CD8-positive, alpha-beta memory T cell (primary cell): ENCODE data around the gene EPHA2. TPM values are rescaled to one million over a fixed set of nuclear protein-coding genes. Genes with fewer than 3 reads are reported as not detected.

Experiments
- CTCF ChIA-PET: fragments of 350-600 bp; sonication (Branson Sonifier 250); formaldehyde crosslinking; loops from one replicate; lab custom pipeline; 2021; ENCODE audit warnings: antibody characterized with exemption; lab: Charles Lee
- POLR2A ChIA-PET: fragments of 350-600 bp; sonication (Branson Sonifier 250); formaldehyde crosslinking; loops from one replicate; lab custom pipeline; 2021; ENCODE audit warnings: antibody characterized with exemption; lab: Charles Lee
- DNase-seq, 5 donors: peaks; one replicate each; pipeline versions ENCODE4 v3.0.0 to v3.0.0-alpha.2; 2020 to 2022; ENCODE audit warnings: mixed read lengths in 1 of 5
- H3K27ac ChIP-seq: one replicate; pipeline ENCODE4 v1.7.0; 2013; ENCODE audit warnings: low read depth, mild to moderate bottlenecking, low read length, moderate library complexity
- H3K27me3 ChIP-seq: 2 replicates; pipeline ENCODE4 v1.7.0; 2013; ENCODE audit warnings: low read length, mild to moderate bottlenecking; ENCODE audit not compliant: insufficient read depth, poor library complexity, severe bottlenecking
- H3K36me3 ChIP-seq: 2 replicates; pipeline ENCODE4 v1.7.0; 2013; ENCODE audit warnings: mild to moderate bottlenecking, low read length, moderate library complexity; ENCODE audit not compliant: insufficient read depth
- H3K4me1 ChIP-seq: 2 replicates; pipeline ENCODE4 v1.7.0; 2013; ENCODE audit warnings: mild to moderate bottlenecking, low read length, moderate library complexity; ENCODE audit not compliant: insufficient read depth
- H3K4me3 ChIP-seq: 2 replicates; pipeline ENCODE4 v1.7.0; 2013; ENCODE audit warnings: mild to moderate bottlenecking, low read length
- H3K9me3 ChIP-seq: 2 replicates; pipeline ENCODE4 v1.7.0; 2013; ENCODE audit warnings: mild to moderate bottlenecking, low read length
- H3K27ac Mint-ChIP-seq, 8 donors: one replicate each; pipeline ENCODE4 v1.8.0; 2020 to 2021; ENCODE audit warnings: mixed read lengths in 8 of 8, mild to moderate bottlenecking in 6 of 8, inconsistent platforms in 3 of 8, moderate library complexity in 3 of 8
- H3K27me3 Mint-ChIP-seq, 2 donors: one replicate each; pipeline ENCODE4 v1.8.0; 2020 to 2021; ENCODE audit warnings: mixed read lengths in 2 of 2, mild to moderate bottlenecking in 1 of 2, moderate library complexity in 1 of 2
- H3K36me3 Mint-ChIP-seq, 3 donors: one replicate each; pipeline ENCODE4 v1.8.0; 2020 to 2021; ENCODE audit warnings: mixed read lengths in 3 of 3, inconsistent platforms in 1 of 3, mild to moderate bottlenecking in 1 of 3
- H3K4me1 Mint-ChIP-seq, 3 donors: one replicate each; pipeline ENCODE4 v1.8.0; 2020 to 2021; ENCODE audit warnings: mixed read lengths in 3 of 3, inconsistent platforms in 1 of 3, mild to moderate bottlenecking in 1 of 3
- H3K4me3 Mint-ChIP-seq, 7 donors: one replicate each; pipeline ENCODE4 v1.8.0; 2020 to 2021; ENCODE audit warnings: mixed read lengths in 7 of 7, mild to moderate bottlenecking in 6 of 7, moderate library complexity in 4 of 7, inconsistent platforms in 2 of 7
- H3K9me3 Mint-ChIP-seq, 5 donors: one replicate each; pipeline ENCODE4 v1.8.0; 2020 to 2022; ENCODE audit warnings: mixed read lengths in 5 of 5, mild to moderate bottlenecking in 3 of 5, moderate library complexity in 2 of 5, inconsistent platforms in 1 of 5
- polyA plus RNA-seq: library from polyadenylated mRNA; unstranded; fragments of 300-500 nt; fragmentation: Illumina TruSeq; gene quantifications from one replicate; pipeline ENCODE4 v1.2.3, GENCODE V29; 2021
- total RNA-seq, 2 experiments: library from RNA; stranded (reverse); gene quantifications; one replicate each; pipeline ENCODE4 v1.2.3, GENCODE V29; 2021

Gene EPHA2
- total and polyA plus RNA-seq, 3 experiments from 2014 or later = not detected

DNA sequence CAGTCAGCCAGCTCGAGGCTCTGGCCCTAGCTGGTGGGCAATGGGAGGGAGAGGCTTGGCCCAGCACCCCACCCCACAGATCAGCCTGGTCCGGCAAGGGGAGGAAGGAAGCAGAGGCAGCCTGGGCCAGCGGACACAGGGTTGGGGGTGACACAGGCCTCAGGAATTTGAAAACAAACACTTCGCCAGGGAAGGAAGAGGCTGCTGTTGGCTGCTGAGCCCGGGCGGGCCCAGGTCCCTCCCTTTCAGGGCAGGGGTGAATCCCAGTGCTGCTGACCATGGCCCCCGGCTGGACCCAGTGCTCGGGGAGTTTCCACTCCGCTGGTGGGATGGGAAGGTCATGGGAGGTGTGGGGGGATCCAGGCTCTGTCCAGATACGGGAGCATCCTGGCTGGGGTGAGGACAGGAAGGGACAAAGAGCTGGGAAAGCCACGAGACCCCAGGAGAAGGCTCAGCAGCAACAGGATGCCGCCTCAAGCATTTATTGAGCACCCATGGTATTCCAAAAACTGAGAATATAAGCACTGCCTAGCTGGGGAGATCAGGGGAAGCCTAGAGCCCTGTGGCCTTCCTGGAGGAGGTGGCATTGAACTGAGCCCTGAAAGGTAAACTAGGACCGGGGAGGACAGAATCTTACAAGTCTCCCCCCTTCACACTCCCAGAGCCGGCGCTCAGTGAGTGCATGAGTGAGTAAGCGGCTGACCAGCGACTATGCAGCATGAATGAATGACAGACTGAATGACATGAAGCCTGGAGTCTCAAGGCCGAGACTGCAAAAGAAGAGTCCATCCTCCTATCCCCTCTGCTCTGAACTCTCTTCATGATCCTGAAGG, 26.2 kb upstream of the EPHA2 start:
- H3K27me3 ChIP-seq = no peaks in the 10 kb centered on the region
- H3K4me3 Mint-ChIP-seq = no peak overlapping the region
- H3K9me3 Mint-ChIP-seq = no peaks in the 10 kb centered on the region
- no peaks in the 10 kb centered on the region for H3K36me3 Mint-ChIP-seq
- no peaks in the 10 kb centered on the region for H3K36me3 ChIP-seq
- H3K4me1 Mint-ChIP-seq = no peaks in the 10 kb centered on the region
- peaks cover 0 to 3% of the 10 kb centered on the region in 2 donors for H3K27me3 Mint-ChIP-seq
- no peak for DNase-seq
- H3K4me3 ChIP-seq = no peak overlapping the region
- no peak overlapping the region for H3K27ac ChIP-seq
- no peaks in the 10 kb centered on the region for H3K9me3 ChIP-seq
- ChIA-PET CTCF (interaction anchor here (0.9 to 1.7 kb wide), 3 partner anchors 100 to 103 kb away, joined by 3 to 8 read pairs (median 5); no protein-coding TSS in a partner anchor), POLR2A (no interaction called here)
- no peaks in the 10 kb centered on the region for H3K4me1 ChIP-seq
- peak overlapping the region in 1 of 8 donors; percentile 17 for H3K27ac Mint-ChIP-seq

DNA sequence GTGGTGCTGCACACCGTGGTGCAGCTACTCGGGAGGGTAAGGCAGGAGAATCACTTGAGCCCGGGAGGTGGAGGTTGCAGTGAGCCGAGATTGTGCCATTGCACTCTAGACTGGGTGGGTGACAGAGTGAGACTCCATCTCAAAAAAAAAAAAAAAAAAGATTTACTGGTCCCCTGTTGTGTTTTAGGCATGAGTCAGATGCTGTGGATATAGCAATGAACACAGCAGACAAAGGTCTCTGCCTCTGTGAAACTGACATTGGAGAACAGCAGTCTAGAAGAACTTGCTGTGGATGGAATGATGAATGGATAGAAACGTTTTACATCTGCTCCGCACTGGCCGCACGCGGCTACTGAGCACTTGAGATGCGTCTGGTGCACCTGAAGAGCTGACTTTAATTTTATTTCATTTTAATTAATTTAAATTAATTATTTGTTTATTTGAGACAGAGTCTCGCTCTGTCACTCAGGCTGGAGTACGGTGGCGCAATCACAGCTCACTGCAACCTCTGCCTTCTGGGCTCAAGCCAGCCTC, 24.5 kb upstream of the EPHA2 start:
- H3K4me1 ChIP-seq = no peaks in the 10 kb centered on the region
- CTCF ChIA-PET = interaction anchor here (1.7 kb wide), 1 partner anchor 101 kb away, joined by 8 read pairs; no protein-coding TSS in a partner anchor
- H3K27ac ChIP-seq = no peak overlapping the region
- H3K9me3 Mint-ChIP-seq = no peaks in the 10 kb centered on the region
- POLR2A ChIA-PET = no interaction called here
- H3K36me3 ChIP-seq = no peaks in the 10 kb centered on the region
- peaks cover 0 to 3% of the 10 kb centered on the region in 2 donors for H3K27me3 Mint-ChIP-seq
- H3K4me1 Mint-ChIP-seq = no peaks in the 10 kb centered on the region
- H3K27ac Mint-ChIP-seq = no peak overlapping the region
- no peak for DNase-seq
- H3K27me3 ChIP-seq = no peaks in the 10 kb centered on the region
- no peak overlapping the region for H3K4me3 ChIP-seq
- H3K4me3 Mint-ChIP-seq = no peak overlapping the region
- H3K36me3 Mint-ChIP-seq = no peaks in the 10 kb centered on the region
- H3K9me3 ChIP-seq = no peaks in the 10 kb centered on the region

DNA sequence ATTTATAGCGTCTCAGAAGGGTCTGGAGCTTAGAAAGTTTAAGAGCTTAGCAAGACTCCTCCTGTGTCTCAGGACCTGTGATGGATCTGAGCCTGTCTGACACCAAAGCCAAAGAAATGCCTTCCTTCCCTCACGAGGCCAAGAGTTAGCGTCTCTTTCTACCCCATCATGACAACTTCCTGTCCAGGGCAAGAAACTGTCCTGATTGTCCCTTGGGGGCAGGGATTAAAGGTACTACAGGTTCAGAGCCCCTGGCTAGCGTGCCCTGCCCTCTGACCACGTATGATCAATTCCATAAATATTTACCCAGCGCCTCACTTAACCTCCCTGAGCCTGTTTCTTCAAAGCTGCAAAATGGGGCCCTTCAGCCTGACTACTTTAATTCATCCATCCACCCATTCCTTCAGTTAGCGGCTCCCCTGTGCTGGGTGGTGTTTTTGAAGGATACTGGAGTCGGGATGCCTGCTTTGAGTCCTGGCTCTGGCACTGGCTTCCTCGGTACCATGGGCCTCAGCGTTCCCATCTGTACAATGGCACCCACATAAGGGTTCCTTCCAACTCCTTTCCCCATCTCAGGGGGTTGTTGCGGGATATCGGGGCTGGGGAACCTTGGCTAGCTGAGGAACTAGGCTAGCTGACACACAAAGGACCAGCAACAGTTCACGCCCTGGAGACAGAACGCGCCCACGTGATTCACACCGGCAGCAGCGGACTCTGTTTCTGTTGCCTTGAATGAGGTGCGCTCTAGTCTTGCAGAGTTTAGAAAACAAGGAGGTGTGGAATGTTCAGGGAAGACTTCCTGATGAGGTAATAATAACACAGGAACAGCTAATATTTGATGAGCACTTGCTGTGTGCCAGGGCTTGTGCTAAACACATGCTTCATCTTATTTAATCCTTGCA, 23.0 kb upstream of the EPHA2 start:
- ChIA-PET CTCF (interaction anchor here (0.8 kb wide), 1 partner anchor 8 kb away, joined by 3 read pairs; no protein-coding TSS in a partner anchor), POLR2A (no interaction called here)
- no peaks in the 10 kb centered on the region for H3K27me3 ChIP-seq
- Mint-ChIP-seq H3K9me3 (no peaks in the 10 kb centered on the region), H3K4me3 (no peak overlapping the region), H3K4me1 (no peaks in the 10 kb centered on the region), H3K27me3 (peaks cover 0 to 3% of the 10 kb centered on the region in 2 donors), H3K36me3 (no peaks in the 10 kb centered on the region), H3K27ac (peak overlapping the region in 1 of 8 donors; percentile 63)
- no peaks in the 10 kb centered on the region for H3K36me3 ChIP-seq
- no peak for DNase-seq
- no peaks in the 10 kb centered on the region for H3K9me3 ChIP-seq
- no peak overlapping the region for H3K27ac ChIP-seq
- H3K4me3 ChIP-seq = no peak overlapping the region
- H3K4me1 ChIP-seq = no peaks in the 10 kb centered on the region

DNA sequence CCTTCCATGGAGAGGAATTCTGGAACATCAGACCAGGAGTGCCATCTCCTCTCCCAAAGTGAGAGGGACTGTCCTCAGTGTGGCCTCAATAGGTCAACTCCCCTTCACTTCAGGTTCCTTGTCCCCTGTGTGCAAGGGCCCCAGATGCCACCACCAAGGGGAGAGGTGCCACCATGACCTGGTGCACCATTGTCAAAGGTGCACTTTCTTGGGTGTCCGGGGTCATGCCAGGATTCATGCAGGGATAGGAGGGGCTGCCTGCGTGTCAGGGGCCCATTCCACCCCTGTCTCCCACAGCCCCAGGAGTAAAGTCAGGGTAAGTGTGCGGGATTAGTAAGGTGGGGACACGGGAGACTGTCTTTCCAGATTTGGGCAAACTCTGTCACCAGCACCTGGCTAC, 21.4 kb upstream of the EPHA2 start:
- Histone ChIP-seq H3K4me3 (no peak overlapping the region), H3K27me3 (no peaks in the 10 kb centered on the region), H3K4me1 (no peaks in the 10 kb centered on the region), H3K36me3 (no peaks in the 10 kb centered on the region), H3K9me3 (no peaks in the 10 kb centered on the region), H3K27ac (no peak overlapping the region)
- POLR2A ChIA-PET = no interaction called here
- no peak overlapping the region for H3K4me3 Mint-ChIP-seq
- no peaks in the 10 kb centered on the region for H3K36me3 Mint-ChIP-seq
- H3K4me1 Mint-ChIP-seq = no peaks in the 10 kb centered on the region
- H3K27ac Mint-ChIP-seq = peak overlapping the region in 1 of 8 donors; percentile 48
- H3K27me3 Mint-ChIP-seq = peaks cover 0 to 5% of the 10 kb centered on the region in 2 donors
- CTCF ChIA-PET = no interaction called here
- no peak for DNase-seq
- no peaks in the 10 kb centered on the region for H3K9me3 Mint-ChIP-seq

DNA sequence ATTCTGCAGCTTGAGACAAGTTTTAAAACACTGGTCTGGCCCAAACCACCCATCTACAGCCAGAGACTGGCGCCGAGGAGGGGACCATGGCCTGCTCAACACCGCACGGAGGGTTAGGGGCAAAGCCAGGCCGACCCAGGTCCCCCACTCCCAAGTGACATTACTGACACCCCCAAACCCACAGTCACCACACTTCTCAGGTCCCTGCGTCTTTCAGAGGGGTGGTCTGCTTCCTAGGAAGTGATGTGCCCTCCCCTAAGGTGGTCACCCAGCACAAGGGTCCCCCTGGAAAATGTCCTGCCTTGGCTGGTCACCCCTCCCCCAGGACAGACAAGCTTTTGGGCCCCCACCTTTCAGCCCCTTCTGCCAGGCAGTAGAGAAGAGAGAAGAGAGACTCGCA, 20.8 kb upstream of the EPHA2 start:
- H3K4me1 Mint-ChIP-seq = no peaks in the 10 kb centered on the region
- CTCF ChIA-PET = no interaction called here

DNA sequence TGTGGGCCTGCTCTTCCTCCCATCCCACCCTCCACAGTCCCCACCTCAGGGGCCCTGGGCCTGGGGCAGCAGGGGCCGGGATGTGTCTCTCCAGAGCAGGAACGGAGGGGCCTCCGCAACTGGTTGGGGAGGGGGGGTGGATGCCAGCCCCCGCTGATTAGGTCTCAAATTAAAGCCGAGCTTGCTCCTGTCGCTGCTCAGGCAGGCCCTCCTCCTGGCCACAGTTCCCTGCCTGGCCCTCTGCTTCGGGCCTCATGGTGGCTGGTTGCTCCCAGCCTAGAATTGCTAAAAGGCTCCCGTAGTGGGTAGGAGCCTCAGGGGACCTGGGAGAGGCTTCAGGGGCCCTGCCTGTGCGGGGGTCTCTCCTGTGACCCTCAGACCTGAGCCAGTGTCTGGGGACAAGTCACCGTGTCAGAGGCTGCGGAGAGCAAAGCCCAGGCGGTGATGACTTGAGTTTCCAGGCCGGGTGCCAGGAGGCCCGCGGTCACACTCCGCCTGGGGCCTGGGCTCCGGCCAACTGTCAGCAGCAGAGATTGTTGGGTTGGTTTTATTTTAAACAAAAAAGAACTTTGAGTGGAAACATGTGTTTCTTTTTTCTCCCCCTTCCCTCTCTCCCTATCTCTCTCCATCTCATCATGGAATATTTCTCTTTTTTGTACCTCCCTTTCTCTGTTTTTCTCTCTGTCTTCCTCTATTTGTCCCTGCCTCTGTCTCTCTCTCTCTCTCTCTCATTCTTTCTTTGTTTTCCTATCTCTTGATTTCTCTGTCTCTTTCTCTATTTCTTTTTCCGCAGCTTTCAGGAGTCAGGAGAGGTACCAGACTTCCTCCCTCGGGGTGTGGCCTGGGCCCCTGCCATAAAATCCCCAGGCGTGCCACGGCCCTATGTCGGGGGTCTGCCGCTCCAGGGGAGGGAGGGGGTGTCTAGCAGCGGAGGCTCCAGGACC, 20.0 kb upstream of the EPHA2 start:
- DNase-seq = no peak
- ChIA-PET POLR2A (no interaction called here), CTCF (no interaction called here)
- peaks cover 0 to 9% of the 10 kb centered on the region in 2 donors for H3K27me3 Mint-ChIP-seq
- no peaks in the 10 kb centered on the region for H3K36me3 Mint-ChIP-seq
- H3K27me3 ChIP-seq = no peaks in the 10 kb centered on the region
- no peaks in the 10 kb centered on the region for H3K4me1 Mint-ChIP-seq
- no peaks in the 10 kb centered on the region for H3K9me3 Mint-ChIP-seq
- no peak overlapping the region for H3K4me3 ChIP-seq
- H3K9me3 ChIP-seq = no peaks in the 10 kb centered on the region
- no peak overlapping the region for H3K27ac ChIP-seq
- H3K36me3 ChIP-seq = no peaks in the 10 kb centered on the region
- H3K4me3 Mint-ChIP-seq = no peak overlapping the region
- no peak overlapping the region for H3K27ac Mint-ChIP-seq
- no peaks in the 10 kb centered on the region for H3K4me1 ChIP-seq

More for the DNA sequence above, 20.8 kb upstream of the EPHA2 start:
- Mint-ChIP-seq H3K27ac (peak overlapping the region in 1 of 8 donors; percentile 61), H3K36me3 (no peaks in the 10 kb centered on the region), H3K27me3 (peaks cover 0 to 5% of the 10 kb centered on the region in 2 donors), H3K9me3 (no peaks in the 10 kb centered on the region), H3K4me3 (no peak overlapping the region)
- no peaks in the 10 kb centered on the region for H3K36me3 ChIP-seq
- H3K4me3 ChIP-seq = no peak overlapping the region
- no peaks in the 10 kb centered on the region for H3K4me1 ChIP-seq
- no peaks in the 10 kb centered on the region for H3K27me3 ChIP-seq
- POLR2A ChIA-PET = no interaction called here
- H3K9me3 ChIP-seq = no peaks in the 10 kb centered on the region
- no peak overlapping the region for H3K27ac ChIP-seq
- DNase-seq = no peak

DNA sequence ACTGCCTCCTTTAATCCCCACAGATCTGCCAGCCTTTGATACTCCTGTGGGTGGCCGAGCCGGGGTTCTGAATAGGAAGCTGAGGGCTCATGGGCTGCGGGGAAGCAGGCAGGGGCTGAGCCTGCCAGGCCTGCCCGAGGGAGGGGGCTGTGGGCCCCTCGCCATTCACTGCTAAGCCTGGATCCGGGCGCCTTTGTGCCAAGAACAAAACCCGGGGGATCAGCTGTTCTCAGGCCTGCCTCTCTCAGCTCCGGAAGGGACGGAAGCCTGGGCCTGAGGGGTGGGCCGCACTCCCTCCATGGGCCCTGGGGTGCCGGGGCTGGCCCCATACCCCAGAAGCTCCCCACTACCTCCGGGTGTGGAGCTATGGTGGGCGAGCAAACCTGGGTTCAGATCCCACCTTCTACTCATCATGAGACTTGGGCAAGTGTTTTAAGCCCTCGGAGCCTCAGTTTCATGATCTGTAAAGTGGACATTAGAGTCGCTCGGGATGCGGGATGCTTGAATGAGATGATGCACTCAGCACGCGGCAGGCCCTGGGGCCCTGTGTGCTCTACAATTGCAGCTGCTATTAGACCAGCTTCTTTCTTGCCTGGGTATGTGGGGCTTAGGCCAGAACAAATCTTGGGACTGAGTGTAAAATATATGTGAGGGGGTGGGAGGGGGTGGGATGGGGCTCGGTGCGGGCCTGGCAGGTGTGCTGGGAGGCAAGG, 19.2 kb upstream of the EPHA2 start:
- H3K27ac Mint-ChIP-seq = peak overlapping the region in 1 of 8 donors; percentile 24
- DNase-seq = no peak
- H3K36me3 Mint-ChIP-seq = no peaks in the 10 kb centered on the region
- H3K27me3 Mint-ChIP-seq = peaks cover 3 to 9% of the 10 kb centered on the region in 2 donors
- H3K36me3 ChIP-seq = no peaks in the 10 kb centered on the region
- no peaks in the 10 kb centered on the region for H3K4me1 Mint-ChIP-seq
- POLR2A ChIA-PET = no interaction called here
- H3K4me1 ChIP-seq = no peaks in the 10 kb centered on the region
- no peak overlapping the region for H3K4me3 ChIP-seq
- no peaks in the 10 kb centered on the region for H3K9me3 ChIP-seq
- no peaks in the 10 kb centered on the region for H3K27me3 ChIP-seq
- CTCF ChIA-PET = no interaction called here
- H3K27ac ChIP-seq = no peak overlapping the region
- H3K9me3 Mint-ChIP-seq = no peaks in the 10 kb centered on the region
- H3K4me3 Mint-ChIP-seq = no peak overlapping the region
